Fibroblast of pulmonary artery (primary cell): Measurements from ENCODE around the gene PLA2G6.

ENCODE experiments used
- DNase-seq: peaks from one replicate; pipeline ENCODE4 v3.0.0-alpha.2; 2010; ENCODE audit warnings: low read depth
- H3K4me3 ChIP-seq: replicated peaks from 2 replicates; pipeline ENCODE4 v1.5.1; 2011; ENCODE audit warnings: low read depth, mild to moderate bottlenecking, control low read depth, low read length, moderate library complexity
- CTCF ChIP-seq: IDR thresholded peaks from 2 replicates; pipeline ENCODE4 v1.5.1; 2011; ENCODE audit warnings: mild to moderate bottlenecking, control low read depth, low read length, inconsistent platforms; ENCODE audit errors: missing control alignments

PLA2G6 gene

GRCh38 chr22:38109371-38110001, 72.1 kb downstream of the PLA2G6 start:
- TF ChIP-seq CTCF, result no peak
- DNase-seq, result no peak
- no peak overlapping the region for H3K4me3 ChIP-seq

GRCh38 chr22:38108561-38109319, 72.9 kb downstream of the PLA2G6 start:
- DNase-seq, result no peak
- no peak for TF ChIP-seq CTCF
- H3K4me3 ChIP-seq, result no peak overlapping the region

GRCh38 chr22:38107692-38108515, 73.7 kb downstream of the PLA2G6 start:
- no peak for TF ChIP-seq CTCF
- DNase-seq, result no peak
- H3K4me3 ChIP-seq, result no peak overlapping the region

GRCh38 chr22:38106814-38107578, 74.6 kb downstream of the PLA2G6 start:
- TF ChIP-seq CTCF, result no peak
- no peak for DNase-seq

GRCh38 chr22:38104084-38104483, 77.5 kb downstream of the PLA2G6 start:
- TF ChIP-seq CTCF, result peak; percentile 48
- DNase-seq, result peak; percentile 40
- no peak overlapping the region for H3K4me3 ChIP-seq

More at GRCh38 chr22:38106814-38107578, 74.6 kb downstream of the PLA2G6 start:
- H3K4me3 ChIP-seq, result no peak overlapping the region

GRCh38 chr22:38103641-38104040, 78.0 kb downstream of the PLA2G6 start:
- no peak for TF ChIP-seq CTCF
- H3K4me3 ChIP-seq, result no peak overlapping the region

More at GRCh38 chr22:38103641-38104040, 78.0 kb downstream of the PLA2G6 start:
- DNase-seq, result no peak
